Spleen (tissue), 11 donors: Measurements from ENCODE around the gene POLR3E. TPM values are rescaled to one million over a fixed set of nuclear protein-coding genes. Genes with fewer than 3 reads are reported as not detected.

Experiments used
- DNase-seq: peaks from one replicate; pipeline ENCODE4 v3.0.0-alpha.2; 2020
- H3K27ac ChIP-seq, 8 donors: fragments of 200-600 bp; sonication (generic) in 7 of 8; 1 replicate in 4 of 8; 2 replicates in 4 of 8; pipeline versions ENCODE4 v1.5.0 to v1.8.0; 2016 to 2021; ENCODE audit warnings: inconsistent platforms in 4 of 8, mild to moderate bottlenecking in 4 of 8, moderate library complexity in 1 of 8
- H3K27me3 ChIP-seq, 7 donors: fragments of 200-600 bp; sonication (generic) in 6 of 7; replicated peaks in 1 of 7; 1 replicate in 4 of 7; 2 replicates in 3 of 7; pipeline versions ENCODE4 v1.5.0 to v1.8.0; 2016 to 2021; ENCODE audit warnings: inconsistent platforms in 3 of 7, mild to moderate bottlenecking in 1 of 7
- H3K36me3 ChIP-seq, 6 donors: fragments of 200-600 bp; sonication (generic) in 5 of 6; 1 replicate in 4 of 6; 2 replicates in 2 of 6; pipeline versions ENCODE4 v1.5.0 to v1.8.0; 2016 to 2021; ENCODE audit warnings: inconsistent platforms in 2 of 6
- H3K4me1 ChIP-seq, 6 donors: fragments of 200-600 bp; sonication (generic) in 5 of 6; 1 replicate in 3 of 6; 2 replicates in 3 of 6; pipeline versions ENCODE4 v1.5.0 to v1.8.0; 2016 to 2021; ENCODE audit warnings: inconsistent platforms in 3 of 6
- H3K4me3 ChIP-seq, 8 donors: fragments of 200-600 bp; sonication (generic) in 7 of 8; 1 replicate in 4 of 8; 2 replicates in 4 of 8; pipeline versions ENCODE4 v1.5.0 to v1.8.0; 2016 to 2021; ENCODE audit warnings: inconsistent platforms in 4 of 8, mild to moderate bottlenecking in 4 of 8, moderate library complexity in 2 of 8
- H3K9me3 ChIP-seq, 8 donors: fragments of 200-600 bp; sonication (generic) in 7 of 8; 1 replicate in 4 of 8; 2 replicates in 4 of 8; pipeline versions ENCODE4 v1.5.0 to v1.8.0; 2016 to 2021; ENCODE audit warnings: inconsistent platforms in 4 of 8
- POLR2A ChIP-seq, 3 donors: fragments of 450-650 bp; IDR thresholded peaks; one replicate each; pipeline ENCODE4 v1.5.1; 2017; ENCODE audit warnings: antibody characterized with exemption in 3 of 3, mild to moderate bottlenecking in 1 of 3
- POLR2AphosphoS5 ChIP-seq, 3 donors: sonication (generic); formaldehyde crosslinking; IDR thresholded peaks; one replicate each; pipeline ENCODE4 v1.5.1; 2017; ENCODE audit warnings: antibody characterized with exemption in 3 of 3
- WGBS, 5 donors: extraction: QIAGEN DNeasy Blood & Tissue Kit in 3 of 5; methylation state at CpG; one replicate each; pipeline versions ENCODE4 v1.1.5 to v1.1.7; 2013 to 2018; 5-methylcytosine and 5-hydroxymethylcytosine counted together
- intact Hi-C: fragments of 100-400 bp; cut with DNase I; formaldehyde crosslinking; loops from one replicate; pipeline ENCODE4 v1.15.0; 2023; ENCODE audit warnings: low total_unique reads
- polyA plus RNA-seq, 3 donors: library from polyadenylated mRNA; stranded (reverse); fragments of 200-250 nt; gene quantifications; one replicate each; pipeline ENCODE4 v1.2.1, GENCODE V29; 2013
- total RNA-seq, 7 donors: library from RNA; depleted of rRNA in 3 of 7; stranded (reverse); fragments of >200 nt in 3 of 7; fragmentation: NEBNext Ultra II Directional in 4 of 7; extraction: Animal tissue kit (Norgen Biotek cat#: 25700) in 4 of 7; gene quantifications; one replicate each; pipeline versions ENCODE4 v1.1.0 to v1.2.1, GENCODE V29; 2016 to 2021
- TF ChIP-seq, protein P1 (sequence below), 11 experiments: fragments of 200-600 bp in 7 of 11; fragments of 450-650 bp in 4 of 11; sonication (generic) in 4 of 11; IDR thresholded peaks in 8 of 11; conservative IDR thresholded peaks in 3 of 11; 1 replicate in 7 of 11; 2 replicates in 4 of 11; pipeline versions ENCODE4 v1.4.0 to v1.8.0; 2016 to 2021; ENCODE audit warnings: antibody characterized with exemption in 11 of 11, inconsistent platforms in 4 of 11, mild to moderate bottlenecking in 1 of 11
- donor health status: healthy with polysubstance abuse.
- donor health status: DM: no; HTN: no; CAD: no; lungs with moderate emphysema.
- donor health status: DM: no; HTN: no; CAD: no.
- donor health status: Bipolar disorder and iron deficiency.
- donor health status: healthy.
- donor health status: DM: no; HTN: no; CAD: no.
- donor health status: DM: yes; HTN: yes; CAD: no.

The POLR3E gene
- total and polyA plus RNA-seq, 10 donors, result 17.3 to 58.0 (median 44.7) TPM

DNA sequence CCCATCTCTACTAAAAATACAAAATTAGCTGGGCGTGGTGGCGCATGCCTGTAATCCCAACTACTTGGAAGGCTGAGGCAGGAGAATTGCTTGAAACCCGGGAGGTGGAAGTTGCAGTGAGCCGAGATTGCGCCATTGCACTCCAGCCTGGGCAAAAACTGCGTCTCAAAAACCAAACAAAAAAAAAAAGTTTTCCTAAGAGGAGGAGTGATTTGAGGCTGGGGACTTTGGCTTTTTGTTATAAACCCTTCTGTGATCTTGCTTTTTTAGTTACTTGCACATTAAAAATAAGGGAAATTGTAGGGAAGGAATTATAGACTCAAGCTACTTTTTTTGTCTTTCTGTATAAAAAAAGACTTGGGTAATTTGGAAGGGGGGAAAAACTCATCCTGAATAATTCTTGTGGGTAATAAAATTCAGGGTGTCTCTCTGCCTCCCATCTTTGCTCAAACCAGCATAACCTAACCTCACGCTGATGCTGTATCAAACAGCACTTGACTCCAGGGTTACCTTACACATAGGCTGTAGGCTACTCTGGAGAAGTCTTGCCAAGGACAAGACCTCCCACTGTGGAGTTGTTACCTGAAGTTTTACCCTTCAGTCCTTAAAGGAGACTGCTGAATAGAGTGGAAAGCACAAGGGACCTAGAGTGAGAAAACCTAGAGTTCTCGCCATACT is 78.9 kb downstream of the POLR3E start:
- Histone ChIP-seq H3K4me1 (peaks cover 7 to 55% (median 35%) of the 10 kb centered on the region in 6 donors), H3K36me3 (peaks cover 0 to 4% (median 0%) of the 10 kb centered on the region in 6 donors), H3K4me3 (no peak overlapping the region), H3K27me3 (no peaks in the 10 kb centered on the region), H3K9me3 (no peaks in the 10 kb centered on the region), H3K27ac (no peak overlapping the region)
- DNase-seq, result no peak
- WGBS, 5 donors, result 72 to 90% (median 76%) methylated on average over 8 of the region's 8 CpGs
- intact Hi-C loops, result no loop called here
- TF ChIP-seq, protein P1, sequence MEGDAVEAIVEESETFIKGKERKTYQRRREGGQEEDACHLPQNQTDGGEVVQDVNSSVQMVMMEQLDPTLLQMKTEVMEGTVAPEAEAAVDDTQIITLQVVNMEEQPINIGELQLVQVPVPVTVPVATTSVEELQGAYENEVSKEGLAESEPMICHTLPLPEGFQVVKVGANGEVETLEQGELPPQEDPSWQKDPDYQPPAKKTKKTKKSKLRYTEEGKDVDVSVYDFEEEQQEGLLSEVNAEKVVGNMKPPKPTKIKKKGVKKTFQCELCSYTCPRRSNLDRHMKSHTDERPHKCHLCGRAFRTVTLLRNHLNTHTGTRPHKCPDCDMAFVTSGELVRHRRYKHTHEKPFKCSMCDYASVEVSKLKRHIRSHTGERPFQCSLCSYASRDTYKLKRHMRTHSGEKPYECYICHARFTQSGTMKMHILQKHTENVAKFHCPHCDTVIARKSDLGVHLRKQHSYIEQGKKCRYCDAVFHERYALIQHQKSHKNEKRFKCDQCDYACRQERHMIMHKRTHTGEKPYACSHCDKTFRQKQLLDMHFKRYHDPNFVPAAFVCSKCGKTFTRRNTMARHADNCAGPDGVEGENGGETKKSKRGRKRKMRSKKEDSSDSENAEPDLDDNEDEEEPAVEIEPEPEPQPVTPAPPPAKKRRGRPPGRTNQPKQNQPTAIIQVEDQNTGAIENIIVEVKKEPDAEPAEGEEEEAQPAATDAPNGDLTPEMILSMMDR (IDR thresholded peaks at IDR 0.05 in 8 of 11, conservative IDR thresholded peaks at IDR 0.05 in 3 of 11), result no peak
- TF ChIP-seq POLR2A (IDR thresholded peaks at IDR 0.05) (no peak), POLR2AphosphoS5 (IDR thresholded peaks at IDR 0.05) (no peak)

DNA sequence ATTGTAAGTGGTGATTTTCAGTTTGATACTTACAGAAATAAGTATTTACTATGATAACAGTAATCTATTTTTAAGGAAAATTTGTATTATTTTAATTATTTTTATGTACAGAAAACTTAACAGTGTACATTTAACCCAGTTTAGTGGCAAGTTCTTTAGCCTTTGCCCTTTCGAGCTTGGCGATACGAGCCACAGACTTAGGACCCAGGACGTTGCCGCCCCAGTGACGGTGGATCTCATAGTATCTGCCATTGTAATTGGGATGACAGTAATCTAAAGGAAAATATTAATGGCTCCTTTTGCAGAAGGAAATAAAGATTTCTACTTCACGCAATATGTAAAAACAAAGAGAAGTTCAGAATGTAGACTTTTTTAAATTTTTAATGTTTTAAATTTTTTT is 82.4 kb downstream of the POLR3E start:
- WGBS, 5 donors, result 96 to 98% (median 97%) methylated on average over 7 of the region's 7 CpGs
- Histone ChIP-seq H3K4me1 (peaks cover 0 to 27% (median 11%) of the 10 kb centered on the region in 6 donors), H3K4me3 (no peak overlapping the region), H3K36me3 (peaks cover 0 to 3% (median 0%) of the 10 kb centered on the region in 6 donors), H3K27me3 (no peaks in the 10 kb centered on the region), H3K9me3 (no peaks in the 10 kb centered on the region), H3K27ac (no peak overlapping the region)
- TF ChIP-seq POLR2AphosphoS5 (IDR thresholded peaks at IDR 0.05) (no peak), POLR2A (IDR thresholded peaks at IDR 0.05) (no peak)
- DNase-seq, result no peak
- intact Hi-C loops, result no loop called here

DNA sequence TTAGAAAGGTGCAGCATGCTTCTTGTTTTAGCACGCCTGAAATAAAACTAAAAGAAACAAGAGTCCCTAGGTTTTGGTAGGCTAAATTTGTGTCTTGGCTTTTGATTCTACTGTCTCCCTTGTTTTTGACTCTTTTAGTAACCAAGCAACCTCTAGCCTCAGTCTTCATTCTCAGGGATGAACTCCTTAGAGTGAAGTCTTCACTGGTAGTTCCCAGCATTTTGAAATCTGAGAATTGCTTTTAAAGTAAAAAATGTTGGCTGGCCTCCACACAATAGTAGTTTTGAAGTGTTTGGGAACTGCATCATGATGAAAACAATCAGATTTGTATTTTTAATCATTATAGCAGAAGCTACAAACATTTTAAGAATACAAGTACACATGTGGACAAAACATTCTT is 83.3 kb downstream of the POLR3E start:
- Histone ChIP-seq H3K4me1 (peaks cover 0 to 19% (median 5%) of the 10 kb centered on the region in 6 donors), H3K27ac (peak overlapping the region in 6 of 8 donors; percentile 2 to 53 (median 30)), H3K27me3 (no peaks in the 10 kb centered on the region), H3K9me3 (no peaks in the 10 kb centered on the region), H3K36me3 (peaks cover 0 to 4% (median 0%) of the 10 kb centered on the region in 6 donors), H3K4me3 (no peak overlapping the region)
- 84 to 94% (median 88%) methylated on average over 1 of the region's 1 CpG for WGBS, 5 donors
- no peak for DNase-seq
- intact Hi-C loops, result no loop called here
- TF ChIP-seq POLR2A (IDR thresholded peaks at IDR 0.05), result no peak
- TF ChIP-seq, protein P1 (IDR thresholded peaks at IDR 0.05 in 8 of 11, conservative IDR thresholded peaks at IDR 0.05 in 3 of 11), result no peak
- no peak for TF ChIP-seq POLR2AphosphoS5 (IDR thresholded peaks at IDR 0.05)

- H3K9me3 ChIP-seq, result no peaks in the 10 kb centered on the region
- no peaks in the 10 kb centered on the region for H3K27me3 ChIP-seq
- peak overlapping the region in 7 of 8 donors; percentile 2 to 53 (median 31) for H3K27ac ChIP-seq
- intact Hi-C loops, result no loop called here
- TF ChIP-seq POLR2A (IDR thresholded peaks at IDR 0.05) (no peak), POLR2AphosphoS5 (IDR thresholded peaks at IDR 0.05) (no peak)
- TF ChIP-seq, protein P1 (IDR thresholded peaks at IDR 0.05 in 8 of 11, conservative IDR thresholded peaks at IDR 0.05 in 3 of 11), result no peak
- H3K36me3 ChIP-seq, result peaks cover 0 to 4% (median 0%) of the 10 kb centered on the region in 6 donors
- no peak for DNase-seq
- peaks cover 0 to 16% (median 3%) of the 10 kb centered on the region in 6 donors for H3K4me1 ChIP-seq
- H3K4me3 ChIP-seq, result no peak overlapping the region
These were observed 84.2 kb downstream of the POLR3E start for GRCh38 chr16:22381392-22381791.
